ENCODE measurements around the gene ENG.
"Not testable (repeated sequence)": the region's sequence is repeated elsewhere in the genome, so short reads cannot be mapped to it uniquely, and the experiment has no call there.

ENG gene

DNA sequence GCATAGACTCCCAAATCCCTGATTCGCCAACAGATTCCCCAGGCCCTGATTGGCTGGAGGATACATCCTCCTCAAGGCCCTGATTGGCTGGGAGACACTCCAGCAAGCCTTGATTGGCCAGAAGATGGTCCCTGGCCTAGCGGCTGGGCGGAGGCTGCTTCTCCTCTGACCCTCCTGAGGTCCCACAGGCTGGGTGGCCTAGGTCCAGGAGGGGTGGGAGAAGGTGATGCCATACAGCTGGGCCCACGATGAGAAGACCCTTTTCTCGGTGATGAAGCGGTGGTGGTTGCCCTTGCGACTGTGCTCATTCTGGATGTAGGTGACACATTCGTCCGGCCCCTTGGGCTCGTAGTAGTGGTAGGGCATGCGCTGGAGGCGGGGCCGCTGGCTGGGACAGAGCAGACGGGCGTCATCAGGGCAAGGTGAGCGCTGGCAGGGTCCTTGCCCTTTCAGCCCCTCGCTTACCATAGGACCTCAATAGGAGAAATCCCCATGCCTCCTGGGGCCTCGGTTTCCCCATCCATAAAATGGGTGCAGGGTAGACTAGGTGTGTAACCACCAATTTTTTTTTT is 32.0 kb upstream of the ENG start:
- TF ChIP-seq, protein P1, sequence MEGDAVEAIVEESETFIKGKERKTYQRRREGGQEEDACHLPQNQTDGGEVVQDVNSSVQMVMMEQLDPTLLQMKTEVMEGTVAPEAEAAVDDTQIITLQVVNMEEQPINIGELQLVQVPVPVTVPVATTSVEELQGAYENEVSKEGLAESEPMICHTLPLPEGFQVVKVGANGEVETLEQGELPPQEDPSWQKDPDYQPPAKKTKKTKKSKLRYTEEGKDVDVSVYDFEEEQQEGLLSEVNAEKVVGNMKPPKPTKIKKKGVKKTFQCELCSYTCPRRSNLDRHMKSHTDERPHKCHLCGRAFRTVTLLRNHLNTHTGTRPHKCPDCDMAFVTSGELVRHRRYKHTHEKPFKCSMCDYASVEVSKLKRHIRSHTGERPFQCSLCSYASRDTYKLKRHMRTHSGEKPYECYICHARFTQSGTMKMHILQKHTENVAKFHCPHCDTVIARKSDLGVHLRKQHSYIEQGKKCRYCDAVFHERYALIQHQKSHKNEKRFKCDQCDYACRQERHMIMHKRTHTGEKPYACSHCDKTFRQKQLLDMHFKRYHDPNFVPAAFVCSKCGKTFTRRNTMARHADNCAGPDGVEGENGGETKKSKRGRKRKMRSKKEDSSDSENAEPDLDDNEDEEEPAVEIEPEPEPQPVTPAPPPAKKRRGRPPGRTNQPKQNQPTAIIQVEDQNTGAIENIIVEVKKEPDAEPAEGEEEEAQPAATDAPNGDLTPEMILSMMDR (IDR thresholded peaks at IDR 0.05; ENCODE audit: control extremely low read depth, extremely low read depth, low read depth, missing control alignments): no peak
- CTCF ChIA-PET: interaction anchor here (2.1 to 2.8 kb wide), 3 partner anchors 8 to 35 kb away, joined by 7 to 20 read pairs (median 11); no protein-coding TSS in a partner anchor
- POLR2A ChIA-PET: no interaction called here
- DNase-seq (ENCODE audit: extremely low spot score): no peak

DNA sequence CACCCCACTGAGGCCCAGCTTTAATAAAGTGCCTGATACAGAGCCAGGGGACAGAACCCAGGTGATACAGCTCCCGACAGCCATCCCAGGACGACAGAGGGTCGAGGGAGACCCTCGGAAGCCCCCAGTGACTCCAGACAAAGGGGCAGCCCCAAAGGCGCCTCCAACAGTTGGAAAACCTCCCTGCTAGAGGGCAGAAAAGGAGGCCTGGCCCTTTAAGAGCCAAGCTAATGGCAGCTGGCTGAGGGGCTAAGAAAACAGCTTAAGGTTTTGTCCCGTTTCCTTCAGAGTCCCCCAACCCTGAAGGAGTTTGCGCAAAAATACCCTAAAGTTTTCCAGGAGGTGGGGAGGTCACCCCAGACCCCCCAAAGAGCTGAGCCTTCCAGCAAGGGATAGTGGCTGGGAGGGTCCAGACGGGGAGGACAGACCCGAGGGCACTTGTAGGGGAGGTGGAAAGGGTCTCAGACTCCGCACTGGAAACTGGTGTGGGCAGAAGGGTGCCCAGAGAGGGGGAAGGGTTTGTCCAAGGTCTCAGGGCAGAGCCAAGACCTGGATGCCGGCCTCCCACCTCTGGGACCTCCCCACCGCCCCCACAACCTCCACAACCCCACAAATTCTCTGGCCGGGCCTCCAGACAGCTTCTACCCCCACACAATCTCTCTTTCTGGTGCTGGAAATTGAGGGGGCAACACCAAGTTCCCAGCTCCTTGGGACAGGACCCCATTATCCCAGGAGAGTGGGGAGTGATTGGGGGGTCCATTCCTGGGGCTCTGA is 31.2 kb upstream of the ENG start:
- POLR2A ChIA-PET: interaction anchor here (1.2 kb wide), 1 partner anchor 9 kb away, joined by 3 read pairs; no protein-coding TSS in a partner anchor
- DNase-seq (ENCODE audit: extremely low spot score): no peak
- TF ChIP-seq, protein P1 (IDR thresholded peaks at IDR 0.05; ENCODE audit: control extremely low read depth, extremely low read depth, low read depth, missing control alignments): no peak
- CTCF ChIA-PET: interaction anchor here (0.8 to 2.8 kb wide), 5 partner anchors 9 to 151 kb away, joined by 3 to 20 read pairs (median 7); partner anchors contain the start of gene TOR2A

DNA sequence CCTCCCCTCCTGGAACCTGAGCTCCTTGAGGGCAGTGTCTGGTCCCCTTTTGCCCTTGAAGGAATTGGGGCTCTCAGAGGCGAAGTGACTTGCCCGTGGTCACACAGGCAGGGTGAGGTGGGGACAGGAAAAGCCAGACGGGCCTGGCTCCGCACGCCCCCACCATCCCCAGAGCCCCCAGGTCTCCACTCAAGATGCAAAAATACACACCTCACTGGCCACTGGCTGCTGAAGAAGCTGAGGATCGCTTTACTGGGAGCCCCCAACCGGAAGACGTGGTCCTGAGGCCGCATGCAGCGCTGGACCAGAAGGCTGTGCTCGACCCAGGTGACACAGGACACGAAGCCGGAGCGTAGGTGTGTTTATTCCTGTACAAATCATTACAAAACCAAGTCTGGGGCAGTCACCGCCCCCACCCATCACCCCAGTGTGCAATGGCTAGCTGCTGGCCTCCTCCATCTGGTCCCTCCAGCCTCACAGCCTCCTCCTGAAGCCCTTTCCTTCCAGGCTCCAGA is 30.6 kb upstream of the ENG start:
- TF ChIP-seq, protein P1 (IDR thresholded peaks at IDR 0.05; ENCODE audit: control extremely low read depth, extremely low read depth, low read depth, missing control alignments): no peak
- ChIA-PET POLR2A (interaction anchor here (1.2 kb wide), 1 partner anchor 10 kb away, joined by 3 read pairs; no protein-coding TSS in a partner anchor), CTCF (interaction anchor here (0.8 to 2.8 kb wide), 7 partner anchors 10 to 150 kb away, joined by 3 to 20 read pairs (median 5); partner anchors contain the start of gene TOR2A)
- DNase-seq (ENCODE audit: extremely low spot score): peak; percentile 55

DNA sequence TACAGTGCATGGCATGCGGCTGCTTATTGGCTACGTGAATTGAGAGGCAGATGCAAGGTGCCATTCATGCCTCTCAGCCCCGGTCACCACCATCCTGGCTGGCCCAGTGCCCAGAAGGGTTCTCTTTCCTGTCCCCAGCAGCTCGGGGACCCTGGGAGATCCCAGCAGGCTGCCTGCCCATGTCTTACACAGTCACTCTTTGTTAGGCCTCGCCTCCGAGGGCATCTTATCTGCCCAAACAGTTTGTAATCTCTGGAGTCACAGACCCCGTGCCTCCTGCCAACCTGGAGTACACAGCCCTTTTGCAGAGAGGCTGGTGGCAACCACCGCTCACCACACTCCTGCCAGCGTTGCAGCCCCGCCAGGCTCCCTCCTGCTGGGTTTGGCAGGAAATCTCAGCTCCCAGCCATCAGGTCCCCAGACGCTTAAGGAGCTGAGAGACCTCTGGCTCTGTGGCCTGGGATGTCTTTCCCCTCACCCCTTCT is 30.0 kb upstream of the ENG start:
- ChIA-PET POLR2A (interaction anchor here (1.2 kb wide), 1 partner anchor 10 kb away, joined by 3 read pairs; no protein-coding TSS in a partner anchor), CTCF (interaction anchor here (0.9 to 2.8 kb wide), 6 partner anchors 10 to 149 kb away, joined by 3 to 20 read pairs (median 6); partner anchors contain the start of gene TOR2A)
- no peak for DNase-seq (ENCODE audit: extremely low spot score)
- TF ChIP-seq, protein P1 (IDR thresholded peaks at IDR 0.05; ENCODE audit: control extremely low read depth, extremely low read depth, low read depth, missing control alignments): no peak

DNA sequence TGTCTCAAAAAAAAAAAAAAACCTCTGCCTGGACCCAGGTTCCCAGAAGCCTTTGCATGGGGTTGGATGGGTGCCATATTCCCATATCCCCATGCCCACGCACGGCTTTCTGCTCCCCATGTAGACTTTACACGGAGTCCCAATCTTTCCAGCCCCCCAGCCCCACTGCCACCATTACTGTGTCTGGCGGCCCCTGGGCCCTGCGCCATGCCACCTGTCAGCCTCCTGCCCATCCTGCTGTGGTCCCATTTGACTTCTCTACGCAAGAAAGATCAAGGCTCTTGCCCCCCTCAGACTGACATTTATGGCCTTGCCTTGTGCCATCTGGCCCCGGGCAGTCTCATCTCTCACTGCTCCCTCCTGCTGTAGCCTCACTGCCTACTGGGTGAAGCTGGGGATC is 29.5 kb upstream of the ENG start:
- POLR2A ChIA-PET: interaction anchor here (1.2 kb wide), 1 partner anchor 11 kb away, joined by 3 read pairs; no protein-coding TSS in a partner anchor
- no peak for DNase-seq (ENCODE audit: extremely low spot score)
- TF ChIP-seq, protein P1 (IDR thresholded peaks at IDR 0.05; ENCODE audit: control extremely low read depth, extremely low read depth, low read depth, missing control alignments): no peak
- CTCF ChIA-PET: interaction anchor here (1.5 to 2.8 kb wide), 3 partner anchors 11 to 19 kb away, joined by 3 to 20 read pairs (median 11); no protein-coding TSS in a partner anchor

DNA sequence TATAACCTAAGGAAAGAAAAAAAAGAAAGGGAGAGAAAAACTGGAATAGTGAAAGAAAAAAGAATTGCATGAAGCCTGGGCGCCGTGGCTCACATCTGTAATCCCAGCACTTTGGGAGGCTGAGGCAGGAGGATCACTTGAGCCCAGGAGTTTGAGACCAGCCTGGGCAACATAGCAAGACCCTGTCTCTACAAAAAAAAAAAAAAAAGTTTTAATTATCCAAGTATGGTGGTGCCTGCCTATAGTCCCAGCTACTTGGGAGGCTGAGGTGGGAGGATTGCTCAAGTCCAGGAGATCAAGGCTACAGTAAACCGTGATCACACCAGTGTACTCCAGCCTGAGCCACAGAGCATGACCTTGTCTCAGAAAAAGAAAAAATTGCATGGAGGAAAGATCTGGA is 27.3 kb upstream of the ENG start:
- ChIA-PET POLR2A (interaction anchor here (0.7 kb wide), 1 partner anchor 34 kb away, joined by 3 read pairs; no protein-coding TSS in a partner anchor), CTCF (interaction anchor here (1.2 to 3.2 kb wide), 5 partner anchors 10 to 147 kb away, joined by 3 to 27 read pairs (median 6); partner anchors contain the start of gene TOR2A)
- not testable (repeated sequence) for DNase-seq (ENCODE audit: extremely low spot score)
